Panc1 (cell line): ENCODE measurements around the gene MGAT5B.

Source experiments
- CTCF ChIP-seq: fragments of 450-650 bp; IDR thresholded peaks from 2 replicates; pipeline ENCODE4 v1.5.1; 2017; ENCODE audit warnings: mild to moderate bottlenecking
- POLR2AphosphoS5 ChIP-seq: IDR thresholded peaks from 2 replicates; pipeline ENCODE4 v1.6.1; 2012; ENCODE audit warnings: mild to moderate bottlenecking, low read depth, low read length, moderate library complexity

GRCh38 chr17:76820039-76820438 lies 48.2 kb upstream of the MGAT5B start:
- no peak for TF ChIP-seq CTCF
- TF ChIP-seq POLR2AphosphoS5: no peak
